Panc1 (cell line): Measurements from ENCODE around the gene RYK. TPM values are rescaled to one million over a fixed set of nuclear protein-coding genes. Genes with fewer than 3 reads are reported as not detected.

Experiments used
- ATAC-seq: fragments of 200-7000 bp; cut with Tn5 transposase; 2 replicates; pipeline ENCODE4 v1.9.1; 2020; ENCODE audit warnings: mild to moderate bottlenecking, moderate library complexity
- BruUV-seq: library from RNA; stranded (reverse); fragments of 400-500 nt; replicated peaks from 2 replicates; lab custom pipeline; 2021; lab: Mats Ljungman, UMichigan
- CTCF ChIA-PET: fragments of 300-600 bp; sonication (Branson Sonifier 250); formaldehyde crosslinking; loops from one replicate; lab custom pipeline; 2022; ENCODE audit warnings: antibody characterized with exemption; lab: Charles Lee
- POLR2A ChIA-PET: fragments of 300-600 bp; sonication (Branson Sonifier 250); formaldehyde crosslinking; loops from one replicate; lab custom pipeline; 2022; ENCODE audit warnings: antibody characterized with exemption; lab: Charles Lee
- DNase-seq: peaks from one replicate; pipeline ENCODE4 v3.0.0-alpha.2; 2010; ENCODE audit warnings: low read depth, low spot score
- H3K27ac ChIP-seq: 2 replicates; pipeline ENCODE4 v1.5.1; 2011; ENCODE audit warnings: mild to moderate bottlenecking, low read length, inconsistent platforms
- H3K27me3 ChIP-seq: fragments of 200-500 bp; sonication (Bioruptor generic); 2 replicates; pipeline ENCODE4 v1.6.0; 2014; ENCODE audit warnings: low read length, inconsistent platforms; ENCODE audit not compliant: control insufficient read depth, insufficient read depth
- H3K36me3 ChIP-seq: fragments of 200-500 bp; sonication (Bioruptor generic); 2 replicates; pipeline ENCODE4 v1.5.1; 2014; ENCODE audit warnings: inconsistent platforms, mild to moderate bottlenecking, low read length, moderate library complexity; ENCODE audit not compliant: control insufficient read depth, insufficient read depth
- H3K4me1 ChIP-seq: 2 replicates; pipeline ENCODE4 v1.5.1; 2011; ENCODE audit warnings: inconsistent platforms, mild to moderate bottlenecking, low read length, moderate library complexity; ENCODE audit not compliant: control insufficient read depth, insufficient read depth
- H3K4me3 ChIP-seq, 2 experiments: 2 replicates each; pipeline ENCODE4 v1.5.1; 2011 to 2012; ENCODE audit warnings: low read depth in 2 of 2, low read length in 2 of 2, mild to moderate bottlenecking in 2 of 2, inconsistent platforms in 1 of 2, moderate library complexity in 1 of 2
- H3K9me3 ChIP-seq: fragments of 200-500 bp; sonication (Bioruptor generic); 2 replicates; pipeline ENCODE4 v1.5.1; 2014; ENCODE audit warnings: low read depth, mild to moderate bottlenecking, inconsistent platforms, low read length, moderate library complexity; ENCODE audit not compliant: control insufficient read depth, insufficient read depth
- CTCF ChIP-seq: fragments of 450-650 bp; IDR thresholded peaks from 2 replicates; pipeline ENCODE4 v1.5.1; 2017; ENCODE audit warnings: mild to moderate bottlenecking
- POLR2AphosphoS5 ChIP-seq: IDR thresholded peaks from 2 replicates; pipeline ENCODE4 v1.6.1; 2012; ENCODE audit warnings: mild to moderate bottlenecking, low read depth, low read length, moderate library complexity
- REST ChIP-seq, 2 experiments: IDR thresholded peaks; 2 replicates each; pipeline ENCODE4 v1.6.1; 2011 to 2012; ENCODE audit warnings: low read depth in 2 of 2, control low read depth in 1 of 2, low read length in 1 of 2, mild to moderate bottlenecking in 1 of 2, moderate library complexity in 1 of 2; ENCODE audit not compliant: insufficient read depth in 1 of 2
- SIN3A ChIP-seq: IDR thresholded peaks from 2 replicates; pipeline ENCODE4 v1.6.1; 2012; ENCODE audit warnings: low read depth, mild to moderate bottlenecking, low read length, moderate library complexity, borderline replicate concordance; ENCODE audit not compliant: insufficient read depth
- TCF7L2 ChIP-seq: IDR thresholded peaks from 2 replicates; pipeline ENCODE4 v1.6.1; 2011; ENCODE audit warnings: mild to moderate bottlenecking, low read depth, low read length, inconsistent platforms
- in situ Hi-C: cut with HindIII; loops from 2 replicates; pipeline ENCODE4 v1.10.0; 2016; ENCODE audit warnings: low sequenced_read_pairs, low pct_unique_long_range_greater_than_20kb
- intact Hi-C: fragments of 100-400 bp; cut with micrococcal nuclease; formaldehyde crosslinking; loops from one replicate; pipeline ENCODE4 v1.10.0; 2022; ENCODE audit not compliant: unreplicated experiment
- total RNA-seq: library from RNA; stranded (reverse); gene quantifications from one replicate; pipeline ENCODE4 v1.2.1, GENCODE V29; 2021; ENCODE audit not compliant: unreplicated experiment

The RYK gene
- total RNA-seq, 1 experiment from 2014 or later, result 82.7 TPM

GRCh38 chr3:134287512-134287911, 36.9 kb upstream of the RYK start:
- in situ Hi-C loops (no loop called here), intact Hi-C loops (no loop called here)
- no TSS peak for BruUV-seq
- ChIA-PET POLR2A (no interaction called here), CTCF (no interaction called here)
- H3K4me1 ChIP-seq, result no peaks in the 10 kb centered on the region
- no peaks in the 10 kb centered on the region for H3K9me3 ChIP-seq
- no peaks in the 10 kb centered on the region for H3K36me3 ChIP-seq
- H3K4me3 ChIP-seq, result no peak overlapping the region
- DNase-seq (no peak), ATAC-seq (no peak)
- TF ChIP-seq POLR2AphosphoS5 (no peak), REST (IDR thresholded peaks at IDR 0.05; ENCODE audit: insufficient read depth in 1 of 2, low read depth in 2 of 2, low read length in 1 of 2) (no peak), CTCF (no peak), SIN3A (no peak), TCF7L2 (no peak)
- H3K27ac ChIP-seq, result no peak overlapping the region
- H3K27me3 ChIP-seq, result no peaks in the 10 kb centered on the region

GRCh38 chr3:134284438-134284837, 33.8 kb upstream of the RYK start:
- DNase-seq, result no peak
- H3K9me3 ChIP-seq, result no peaks in the 10 kb centered on the region
- no peaks in the 10 kb centered on the region for H3K36me3 ChIP-seq
- H3K27ac ChIP-seq, result no peak overlapping the region
- H3K4me3 ChIP-seq, result no peak overlapping the region
- intact Hi-C loops, result no loop called here
- H3K27me3 ChIP-seq, result no peaks in the 10 kb centered on the region
- in situ Hi-C loops, result no loop called here
- TF ChIP-seq POLR2AphosphoS5, result no peak
- no peak for TF ChIP-seq CTCF
- no peak for TF ChIP-seq SIN3A
- no peak for TF ChIP-seq REST (IDR thresholded peaks at IDR 0.05; ENCODE audit: insufficient read depth in 1 of 2, low read depth in 2 of 2, low read length in 1 of 2)
- TF ChIP-seq TCF7L2, result no peak
- H3K4me1 ChIP-seq, result no peaks in the 10 kb centered on the region
- no peak for ATAC-seq
- ChIA-PET POLR2A (no interaction called here), CTCF (no interaction called here)
- no TSS peak for BruUV-seq
